Keratinocyte (primary cell): ENCODE results near the gene MAN1C1. TPM values are rescaled to one million over a fixed set of nuclear protein-coding genes. Genes with fewer than 3 reads are reported as not detected.

Experiments used
- DNase-seq: peaks from one replicate; pipeline ENCODE4 v3.0.0-alpha.2; 2011; ENCODE audit warnings: low read depth, missing footprints, low spot score
- FAIRE-seq: peaks from 2 replicates; lab custom pipeline; 2011; peaks lifted over from hg19 to GRCh38; lab: Jason Lieb, UNC
- H2AFZ ChIP-seq: 2 replicates; pipeline ENCODE4 v1.6.0; 2012; ENCODE audit warnings: low read length, control low read depth, inconsistent platforms; ENCODE audit not compliant: control insufficient read depth
- H3K27ac ChIP-seq: 2 replicates; pipeline ENCODE4 v1.5.1; 2011; ENCODE audit warnings: low read length; ENCODE audit not compliant: control insufficient read depth, insufficient read depth
- H3K27me3 ChIP-seq: 3 replicates; pipeline ENCODE4 v1.6.0; 2011; ENCODE audit warnings: low read length; ENCODE audit not compliant: control insufficient read depth, insufficient read depth; ENCODE audit errors: extremely low read depth
- H3K36me3 ChIP-seq, 2 experiments: 2 replicates in 1 of 2; 3 replicates in 1 of 2; pipeline ENCODE4 v1.5.1; 2011; ENCODE audit warnings: low read length in 2 of 2, mild to moderate bottlenecking in 1 of 2; ENCODE audit not compliant: control insufficient read depth in 2 of 2, insufficient read depth in 2 of 2; ENCODE audit errors: extremely low read depth in 1 of 2
- H3K4me1 ChIP-seq: 3 replicates; pipeline ENCODE4 v1.5.1; 2011; ENCODE audit warnings: low read length; ENCODE audit not compliant: control insufficient read depth, insufficient read depth; ENCODE audit errors: extremely low read depth
- H3K4me2 ChIP-seq: 3 replicates; pipeline ENCODE4 v1.6.0; 2011; ENCODE audit warnings: low read depth, low read length; ENCODE audit not compliant: control insufficient read depth, insufficient read depth; ENCODE audit errors: extremely low read depth
- H3K4me3 ChIP-seq, 3 experiments: fragments of 200-600 bp in 1 of 3; sonication (generic) in 1 of 3; 2 replicates in 2 of 3; 3 replicates in 1 of 3; pipeline ENCODE4 v1.5.1; 2011 to 2016; ENCODE audit warnings: low read length in 3 of 3, mild to moderate bottlenecking in 3 of 3, control low read depth in 2 of 3, inconsistent platforms in 1 of 3, low read depth in 1 of 3, mixed read lengths in 1 of 3, mixed run types in 1 of 3, moderate library complexity in 1 of 3; ENCODE audit not compliant: control insufficient read depth in 2 of 3, insufficient read depth in 2 of 3; ENCODE audit errors: extremely low read depth in 1 of 3
- H3K79me2 ChIP-seq: 2 replicates; pipeline ENCODE4 v1.6.0; 2012; ENCODE audit warnings: low read length; ENCODE audit not compliant: control insufficient read depth, insufficient read depth
- H3K9ac ChIP-seq: 3 replicates; pipeline ENCODE4 v1.6.0; 2011; ENCODE audit warnings: low read length; ENCODE audit not compliant: control insufficient read depth, insufficient read depth; ENCODE audit errors: extremely low read depth
- H3K9me1 ChIP-seq: 3 replicates; pipeline ENCODE4 v1.6.0; 2011; ENCODE audit warnings: low read length; ENCODE audit not compliant: control insufficient read depth, insufficient read depth; ENCODE audit errors: extremely low read depth
- H3K9me3 ChIP-seq: 2 replicates; pipeline ENCODE4 v1.5.1; 2012; ENCODE audit warnings: low read depth, low read length; ENCODE audit not compliant: control insufficient read depth
- H4K20me1 ChIP-seq: 3 replicates; pipeline ENCODE4 v1.6.0; 2011; ENCODE audit warnings: low read length; ENCODE audit not compliant: control insufficient read depth, insufficient read depth; ENCODE audit errors: extremely low read depth
- EZH2 ChIP-seq: IDR thresholded peaks from one replicate; pipeline ENCODE4 v1.6.1; 2012; ENCODE audit warnings: inconsistent platforms, mild to moderate bottlenecking, low read length, moderate library complexity
- dilution Hi-C: fragments of 300-500 bp; cut with MboI; formaldehyde crosslinking; loops from one replicate; pipeline ENCODE4 v1.7.0; 2020; ENCODE audit warnings: low sequenced_read_pairs; ENCODE audit not compliant: extremely low pct_ligation_motif_present
- polyA plus RNA-seq, 5 experiments: library from polyadenylated mRNA; depleted of rRNA in 3 of 5; stranded (reverse) in 3 of 5; stranded (forward) in 1 of 5; unstranded in 1 of 5; fragments of >200 nt; gene quantifications; 1 replicate in 1 of 5; 2 replicates in 3 of 5; 3 replicates in 1 of 5; pipeline versions ENCODE4 v1.2.1 to v1.2.3, GENCODE V29; 2011 to 2012; ENCODE audit warnings: missing spikeins in 2 of 5, low read depth in 1 of 5, low replicate concordance in 1 of 5
- TF ChIP-seq, protein P1 (sequence below), 3 experiments: IDR thresholded peaks in 1 of 3; conservative IDR thresholded peaks in 1 of 3; optimal IDR thresholded peaks in 1 of 3; 2 replicates in 2 of 3; 3 replicates in 1 of 3; pipeline versions ENCODE3 to v1.5.1; 2011; ENCODE audit warnings: low read length in 3 of 3, mild to moderate bottlenecking in 3 of 3, moderate library complexity in 2 of 3, control low read depth in 1 of 3, inconsistent platforms in 1 of 3; ENCODE audit not compliant: insufficient read depth in 2 of 3; ENCODE audit errors: extremely low read depth in 1 of 3

MAN1C1 gene
- polyA plus RNA-seq, 1 donor (not counting 4 experiments of a cell fraction or from before 2014, with no cell fraction given) = 0.07 TPM

DNA sequence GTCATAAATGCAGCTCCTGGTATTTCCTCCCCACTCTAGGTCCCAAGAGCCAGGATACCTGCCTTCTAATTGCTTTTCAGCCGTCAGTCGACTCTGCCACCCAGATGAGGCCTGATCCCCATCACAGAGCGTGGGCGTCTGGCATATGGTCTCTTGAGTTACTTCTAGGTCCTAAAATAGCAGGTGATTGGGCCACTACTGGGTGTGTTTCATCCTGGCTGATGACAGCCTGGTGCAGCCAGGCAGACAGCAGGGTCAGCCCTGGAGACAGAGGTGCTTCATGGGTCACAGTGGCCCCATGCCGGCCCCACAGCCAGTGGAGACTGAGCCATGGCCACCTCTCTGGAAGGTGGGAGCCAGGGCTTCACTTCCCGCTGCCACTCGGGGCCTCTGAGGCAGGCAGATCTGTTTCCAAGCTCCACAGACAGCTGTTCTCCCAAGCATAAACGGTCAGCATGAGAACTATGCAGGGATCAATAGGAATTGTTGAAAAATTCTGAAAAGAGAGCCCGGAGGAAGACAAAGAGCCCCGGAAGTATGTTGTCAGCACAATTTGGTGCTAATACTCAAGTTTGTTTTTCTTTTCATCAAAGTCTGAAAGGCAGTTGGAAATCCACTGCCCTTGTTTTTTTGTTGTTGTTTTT is 83.0 kb downstream of the MAN1C1 start:
- no peak for FAIRE-seq
- no peak overlapping the region for H3K9ac ChIP-seq
- no peaks in the 10 kb centered on the region for H3K27me3 ChIP-seq
- no peaks in the 10 kb centered on the region for H3K9me3 ChIP-seq
- no peak overlapping the region for H3K4me3 ChIP-seq
- no peaks in the 10 kb centered on the region for H3K36me3 ChIP-seq
- H2AFZ ChIP-seq = no peak overlapping the region
- peaks cover 37% of the 10 kb centered on the region for H3K4me1 ChIP-seq
- no peaks in the 10 kb centered on the region for H3K79me2 ChIP-seq
- no peak for DNase-seq
- no peak overlapping the region for H3K27ac ChIP-seq
- dilution Hi-C loops = no loop called here
- TF ChIP-seq EZH2 = no peak
- TF ChIP-seq, protein P1, sequence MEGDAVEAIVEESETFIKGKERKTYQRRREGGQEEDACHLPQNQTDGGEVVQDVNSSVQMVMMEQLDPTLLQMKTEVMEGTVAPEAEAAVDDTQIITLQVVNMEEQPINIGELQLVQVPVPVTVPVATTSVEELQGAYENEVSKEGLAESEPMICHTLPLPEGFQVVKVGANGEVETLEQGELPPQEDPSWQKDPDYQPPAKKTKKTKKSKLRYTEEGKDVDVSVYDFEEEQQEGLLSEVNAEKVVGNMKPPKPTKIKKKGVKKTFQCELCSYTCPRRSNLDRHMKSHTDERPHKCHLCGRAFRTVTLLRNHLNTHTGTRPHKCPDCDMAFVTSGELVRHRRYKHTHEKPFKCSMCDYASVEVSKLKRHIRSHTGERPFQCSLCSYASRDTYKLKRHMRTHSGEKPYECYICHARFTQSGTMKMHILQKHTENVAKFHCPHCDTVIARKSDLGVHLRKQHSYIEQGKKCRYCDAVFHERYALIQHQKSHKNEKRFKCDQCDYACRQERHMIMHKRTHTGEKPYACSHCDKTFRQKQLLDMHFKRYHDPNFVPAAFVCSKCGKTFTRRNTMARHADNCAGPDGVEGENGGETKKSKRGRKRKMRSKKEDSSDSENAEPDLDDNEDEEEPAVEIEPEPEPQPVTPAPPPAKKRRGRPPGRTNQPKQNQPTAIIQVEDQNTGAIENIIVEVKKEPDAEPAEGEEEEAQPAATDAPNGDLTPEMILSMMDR (optimal IDR thresholded peaks at IDR 0.05 in 1 of 3, IDR thresholded peaks at IDR 0.05 in 1 of 3, conservative IDR thresholded peaks at IDR 0.05 in 1 of 3; ENCODE audit: extremely low read depth in 1 of 3, insufficient read depth in 2 of 3, low read length in 3 of 3) = no peak
- H3K9me1 ChIP-seq = no peaks in the 10 kb centered on the region
- no peak overlapping the region for H3K4me2 ChIP-seq
- H4K20me1 ChIP-seq = no peaks in the 10 kb centered on the region

DNA sequence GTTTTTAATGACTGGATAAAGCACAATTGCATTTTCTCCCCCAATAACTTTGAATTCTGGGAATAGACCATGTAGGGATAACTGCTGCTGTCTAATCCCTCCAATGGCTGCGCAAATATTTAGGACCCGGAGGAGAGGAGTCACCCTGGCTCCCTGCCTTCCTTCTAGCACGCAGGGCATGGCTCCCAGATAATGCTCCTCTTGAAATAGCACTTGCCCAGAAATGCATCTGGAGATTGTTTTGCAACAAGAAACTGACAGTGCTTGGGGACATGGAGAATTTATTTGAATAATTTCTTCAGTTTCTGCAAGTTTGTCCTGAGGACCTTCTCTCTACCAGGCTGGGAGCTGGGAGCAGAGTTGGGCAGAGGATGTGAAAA is 83.5 kb downstream of the MAN1C1 start:
- H3K9me1 ChIP-seq = no peaks in the 10 kb centered on the region
- no peak overlapping the region for H3K4me2 ChIP-seq
- no peaks in the 10 kb centered on the region for H4K20me1 ChIP-seq
- H3K27me3 ChIP-seq = no peaks in the 10 kb centered on the region
- no peak overlapping the region for H3K9ac ChIP-seq
- FAIRE-seq (no peak), DNase-seq (no peak)
- no peak overlapping the region for H3K27ac ChIP-seq
- H3K79me2 ChIP-seq = no peaks in the 10 kb centered on the region
- peaks cover 32% of the 10 kb centered on the region for H3K4me1 ChIP-seq
- no peaks in the 10 kb centered on the region for H3K36me3 ChIP-seq
- dilution Hi-C loops = no loop called here
- TF ChIP-seq, protein P1 (optimal IDR thresholded peaks at IDR 0.05 in 1 of 3, IDR thresholded peaks at IDR 0.05 in 1 of 3, conservative IDR thresholded peaks at IDR 0.05 in 1 of 3; ENCODE audit: extremely low read depth in 1 of 3, insufficient read depth in 2 of 3, low read length in 3 of 3) = no peak
- no peak for TF ChIP-seq EZH2
- H3K4me3 ChIP-seq = no peak overlapping the region
- no peak overlapping the region for H2AFZ ChIP-seq
- H3K9me3 ChIP-seq = no peaks in the 10 kb centered on the region
